GM19463 (cell line): ENCODE results near the gene KCNIP2.
"Not testable (repeated sequence)": the region's sequence is repeated elsewhere in the genome, so short reads cannot be mapped to it uniquely, and the experiment has no call there.

Experiments
- ATAC-seq: cut with Tn5 transposase; IDR thresholded peaks from one replicate; pipeline ENCODE4 v1.9.1; 2021; ENCODE audit warnings: mild to moderate bottlenecking, moderate library complexity; ENCODE audit not compliant: unreplicated experiment

KCNIP2 gene

DNA sequence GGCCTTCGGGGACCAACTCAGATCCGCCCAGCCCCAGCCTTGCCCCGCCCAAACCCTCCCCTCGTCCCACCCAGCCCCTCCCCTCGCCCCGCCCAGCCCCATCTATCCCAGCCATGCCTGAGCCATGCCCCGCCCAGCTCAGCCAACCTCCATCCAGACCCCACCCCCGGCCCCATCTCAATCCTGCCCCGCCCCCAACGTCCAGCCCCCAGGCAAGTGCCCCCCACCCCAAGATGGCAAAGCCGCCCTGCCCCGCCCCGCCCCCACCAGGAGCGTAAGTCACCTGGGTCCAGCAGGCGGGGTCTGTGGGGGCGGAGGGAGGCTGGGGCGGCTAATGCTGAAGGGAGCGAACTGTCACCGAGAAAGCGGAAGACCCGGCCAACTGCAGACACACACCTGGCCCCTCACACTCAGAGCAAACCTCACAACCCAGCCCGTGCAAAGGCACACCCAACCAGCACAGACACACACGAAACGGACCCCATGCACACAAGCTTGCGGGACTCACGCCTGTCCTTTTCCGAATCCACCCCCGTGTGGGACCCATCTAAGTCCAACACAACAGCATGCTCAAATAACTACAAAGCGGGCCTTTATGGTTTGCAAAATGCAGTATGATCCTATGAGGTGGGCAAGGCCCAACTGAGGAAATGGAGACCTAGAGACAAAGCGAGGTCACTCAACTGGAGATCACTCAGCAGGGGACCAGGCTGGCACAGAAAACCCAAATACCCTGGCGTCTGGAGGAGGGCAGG is 13.9 kb downstream of the KCNIP2 start:
- no peak for ATAC-seq

DNA sequence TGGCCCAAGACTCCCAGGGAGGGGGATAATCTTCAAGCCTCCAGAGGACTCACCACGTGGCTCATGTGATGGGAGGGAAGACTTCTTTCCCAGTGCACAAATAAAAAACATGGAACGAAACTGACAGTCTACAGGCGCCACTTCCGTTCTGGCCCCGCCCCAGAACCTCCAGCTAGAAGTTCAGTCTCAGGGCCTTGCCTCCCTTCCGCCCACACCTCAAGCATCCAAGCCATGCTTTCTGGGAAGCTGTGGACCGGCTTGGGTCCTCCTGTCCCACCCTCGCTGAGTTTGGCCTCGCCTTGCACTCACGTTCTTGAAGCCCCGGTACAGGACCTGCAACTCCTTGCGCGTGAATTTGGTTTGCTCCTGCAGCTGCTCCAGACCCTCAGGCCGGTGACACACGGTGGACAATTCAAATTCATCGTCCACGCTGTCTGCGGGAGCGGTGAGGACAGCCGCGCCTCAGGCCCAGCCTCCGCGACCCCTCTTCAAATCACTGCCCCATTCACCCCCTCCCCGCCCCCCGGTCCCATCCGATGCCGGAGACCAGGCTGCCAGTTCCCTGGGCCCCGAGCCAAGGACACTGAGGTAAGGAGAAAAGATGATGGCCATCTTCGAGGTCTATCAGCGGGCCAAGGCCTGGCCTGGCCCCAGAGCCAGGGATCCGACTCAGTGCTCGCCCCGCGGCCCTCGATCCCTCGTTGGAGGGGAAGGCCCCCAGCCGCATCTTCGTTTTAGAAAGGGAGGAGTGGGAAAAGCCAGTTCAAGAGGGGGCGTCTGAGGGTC is 14.6 kb downstream of the KCNIP2 start:
- no peak for ATAC-seq

GRCh38 chr10:101827919-101828600 is 15.5 kb downstream of the KCNIP2 start:
- no peak for ATAC-seq

DNA sequence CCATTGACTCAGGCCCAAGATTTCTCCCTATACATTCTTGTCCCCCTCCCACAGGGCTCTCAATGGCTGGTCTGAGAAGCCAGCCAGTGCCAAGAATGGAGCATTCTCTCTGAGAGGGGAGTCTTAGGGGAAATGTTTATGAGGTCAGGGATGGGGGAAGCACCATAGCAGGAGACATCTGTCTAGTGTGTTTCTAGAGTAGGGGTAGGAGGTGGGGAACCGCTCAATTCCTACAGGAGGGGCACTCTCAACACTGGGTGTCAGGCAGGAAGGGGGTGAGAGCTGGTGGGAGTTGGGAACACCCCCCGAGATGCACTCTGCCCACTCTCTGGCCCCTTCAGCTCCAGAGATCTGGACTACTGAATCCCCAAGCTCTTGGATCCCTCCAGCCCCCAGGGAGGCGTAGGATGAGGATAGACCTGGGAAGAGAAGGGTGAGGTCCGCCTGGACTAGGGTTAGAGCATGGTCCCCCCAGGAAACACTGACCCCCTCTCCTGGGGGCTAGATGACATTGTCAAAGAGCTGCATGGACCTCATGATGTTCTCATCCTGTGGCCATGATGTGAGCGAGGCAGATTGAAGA is 16.7 kb downstream of the KCNIP2 start:
- ATAC-seq = no peak

GRCh38 chr10:101824736-101825135 is 18.9 kb downstream of the KCNIP2 start:
- no peak for ATAC-seq

GRCh38 chr10:101818872-101819633 is 24.5 kb downstream of the KCNIP2 start:
- ATAC-seq = peak; percentile 17

DNA sequence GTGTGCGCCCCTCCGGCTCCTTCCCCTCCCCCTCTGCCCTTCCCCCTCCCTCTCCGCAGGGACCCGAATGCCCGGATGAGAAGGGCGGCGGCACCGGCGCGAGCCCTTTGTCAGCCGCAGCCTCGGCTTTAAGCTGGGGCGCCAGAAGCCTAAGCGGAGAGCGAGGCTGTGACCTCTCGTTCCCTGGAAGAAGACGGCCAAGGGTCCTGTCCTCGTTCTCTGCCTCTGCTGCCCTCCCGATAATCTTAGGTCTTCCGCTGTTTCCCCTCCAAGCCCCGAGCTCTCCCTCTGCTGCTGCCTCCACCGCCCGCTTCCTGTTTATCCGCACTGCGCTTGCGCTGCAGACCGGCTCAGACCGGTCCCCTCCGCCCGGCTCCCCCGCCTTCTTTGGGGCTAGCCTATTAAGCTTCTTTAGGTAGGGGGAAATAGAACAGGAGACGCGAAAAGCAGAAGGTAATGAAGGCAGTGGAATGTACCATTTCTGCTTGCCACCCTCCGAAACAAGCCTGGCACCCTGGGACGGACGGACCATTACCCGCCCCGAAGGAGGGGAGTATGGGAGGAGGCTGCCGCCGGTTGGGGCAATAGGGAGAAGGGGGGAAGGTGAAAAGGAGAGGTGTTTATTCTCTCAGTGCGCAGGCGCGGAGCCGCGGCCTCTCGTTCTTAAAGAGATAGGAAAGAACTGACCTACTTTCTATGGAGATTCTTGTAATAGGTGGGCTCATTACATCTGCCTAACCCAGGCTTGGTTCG is 25.3 kb downstream of the KCNIP2 start, which contains the start of gene OGA:
Gene OGA (minus strand): TSS at position 326 of the 753 bp plus-strand sequence. CDS start 422 bp downstream, outside the sequence.
- ATAC-seq = peak; percentile 79

DNA sequence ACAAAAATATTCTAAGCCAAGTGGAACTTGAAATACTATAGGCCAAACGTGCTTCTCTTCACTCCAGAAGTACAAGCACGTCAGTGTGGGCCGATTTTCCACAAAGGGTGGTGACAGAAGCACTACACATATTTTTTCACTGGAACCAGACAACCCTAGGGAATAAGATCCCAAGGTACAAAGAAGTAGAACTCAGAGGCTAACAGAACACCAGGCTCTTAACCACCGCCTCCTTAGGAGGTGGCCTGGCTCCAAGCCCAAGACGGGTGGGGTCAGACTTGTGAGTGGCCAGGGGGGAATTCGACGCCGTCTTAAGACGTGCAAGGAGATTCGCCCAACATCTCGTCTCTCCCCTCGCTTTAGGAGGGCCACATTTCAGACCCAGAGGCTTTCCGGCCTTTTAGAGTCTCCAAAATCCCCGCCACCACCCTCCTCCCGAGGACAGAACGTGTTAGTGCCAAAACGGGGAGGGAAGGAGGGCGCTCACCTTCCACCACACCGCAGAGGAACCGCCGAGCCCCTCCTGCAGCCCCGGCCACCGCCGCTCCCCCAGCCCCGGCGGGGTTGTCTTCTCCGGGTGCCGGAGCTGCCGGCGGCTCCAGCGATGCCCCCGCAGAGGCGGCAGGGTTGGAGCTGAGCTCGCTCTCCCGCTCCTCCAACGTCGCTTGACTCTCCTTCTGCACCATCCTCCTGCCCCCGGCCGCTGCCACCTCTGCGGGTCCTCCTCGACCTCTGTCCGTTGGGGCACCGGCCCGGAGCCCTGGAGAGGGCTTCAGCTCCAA is 26.1 kb downstream of the KCNIP2 start:
- ATAC-seq = no peak

DNA sequence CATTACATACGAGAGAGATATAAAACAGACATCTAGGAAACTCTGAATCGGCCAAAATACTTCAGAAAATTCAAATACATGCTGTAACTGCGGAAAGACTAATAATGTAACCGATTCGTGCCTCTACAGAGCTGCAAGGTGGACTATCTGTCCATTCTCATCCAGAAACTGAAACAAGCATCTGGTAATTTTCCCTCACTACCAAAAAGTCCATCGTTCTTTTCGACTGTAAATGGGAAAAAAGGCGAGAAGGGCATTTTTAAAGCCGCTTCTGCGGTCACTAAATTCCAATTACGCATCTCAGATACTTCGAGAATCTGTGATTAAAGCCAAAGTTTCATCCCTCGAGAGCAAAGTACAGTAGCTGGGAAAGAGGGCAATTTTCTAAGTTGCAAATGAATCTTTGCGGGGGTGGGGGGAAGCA is 26.7 kb downstream of the KCNIP2 start:
- ATAC-seq = no peak

GRCh38 chr10:101816376-101816775 is 27.2 kb downstream of the KCNIP2 start:
- ATAC-seq = no peak

- no peak for ATAC-seq
These were observed 29.0 kb downstream of the KCNIP2 start for GRCh38 chr10:101814466-101815071.

- no peak for ATAC-seq
These were observed 31.0 kb downstream of the KCNIP2 start for GRCh38 chr10:101812606-101813005.

DNA sequence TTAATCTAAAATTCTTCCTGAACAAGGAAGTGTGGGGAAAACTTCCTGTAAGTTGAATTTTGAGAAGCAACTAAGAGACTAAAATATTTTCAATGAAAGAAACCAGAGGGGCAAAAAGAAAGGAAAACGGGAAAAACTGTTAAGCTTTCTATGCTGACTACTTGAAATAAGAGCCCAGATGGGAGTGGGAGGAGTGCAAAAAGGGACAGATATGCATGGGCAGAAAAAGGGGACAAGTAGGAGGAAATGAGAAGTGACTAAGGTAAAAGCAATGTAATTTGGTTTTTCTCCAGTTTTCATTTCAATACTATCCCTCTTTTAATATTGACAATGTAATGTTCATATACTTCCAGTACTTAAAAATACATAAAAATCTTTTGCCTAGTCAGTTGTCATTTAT is 36.4 kb downstream of the KCNIP2 start:
- ATAC-seq = no peak

DNA sequence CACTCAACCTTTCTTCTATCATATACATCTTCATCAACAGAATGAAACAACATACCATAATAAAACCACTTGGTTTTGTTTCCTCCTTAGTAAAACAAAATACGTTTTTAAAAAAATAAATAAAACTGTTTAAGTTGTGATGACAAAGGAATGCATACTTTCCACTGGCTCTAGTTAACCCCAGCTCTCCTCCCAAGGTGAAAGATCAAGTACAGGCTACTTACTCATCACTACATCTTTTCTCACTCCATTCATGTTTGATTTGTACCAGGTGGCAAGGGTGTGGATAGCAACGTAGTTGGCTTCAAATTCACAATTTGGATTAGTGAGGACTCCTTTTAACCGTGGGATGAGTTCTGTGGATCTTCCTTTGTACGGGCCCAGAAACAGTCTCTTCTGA is 40.1 kb downstream of the KCNIP2 start:
- ATAC-seq = no peak

DNA sequence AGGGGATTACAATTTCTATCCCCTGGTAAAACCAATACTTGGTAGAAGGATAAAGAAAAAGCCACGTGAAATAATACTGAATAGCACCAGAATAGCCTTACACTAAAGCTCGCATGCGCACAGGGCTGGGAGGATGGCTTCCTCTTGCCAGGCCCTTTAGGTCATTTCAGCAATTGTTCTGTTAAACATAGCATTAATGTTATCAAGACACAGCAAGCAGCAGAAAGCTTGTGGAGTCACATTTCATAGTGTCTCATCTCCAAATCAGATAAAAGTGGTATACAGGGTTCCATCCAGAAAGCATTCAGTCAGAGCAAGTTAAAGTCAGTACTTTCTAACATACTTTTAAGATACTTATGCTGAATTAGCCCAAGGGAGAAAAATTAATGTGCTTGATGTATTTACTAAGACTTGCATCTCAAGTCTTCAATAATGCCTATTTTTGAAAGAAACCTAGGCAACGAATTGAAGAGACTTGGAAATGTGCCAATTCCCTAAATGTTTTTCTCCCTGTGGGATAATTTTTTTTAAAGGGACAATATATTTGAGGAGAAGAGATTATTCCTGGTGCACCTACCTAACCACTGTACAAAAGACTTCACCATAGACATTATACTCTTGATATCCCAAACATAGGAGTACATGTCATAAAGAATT is 46.1 kb downstream of the KCNIP2 start:
- no peak for ATAC-seq

DNA sequence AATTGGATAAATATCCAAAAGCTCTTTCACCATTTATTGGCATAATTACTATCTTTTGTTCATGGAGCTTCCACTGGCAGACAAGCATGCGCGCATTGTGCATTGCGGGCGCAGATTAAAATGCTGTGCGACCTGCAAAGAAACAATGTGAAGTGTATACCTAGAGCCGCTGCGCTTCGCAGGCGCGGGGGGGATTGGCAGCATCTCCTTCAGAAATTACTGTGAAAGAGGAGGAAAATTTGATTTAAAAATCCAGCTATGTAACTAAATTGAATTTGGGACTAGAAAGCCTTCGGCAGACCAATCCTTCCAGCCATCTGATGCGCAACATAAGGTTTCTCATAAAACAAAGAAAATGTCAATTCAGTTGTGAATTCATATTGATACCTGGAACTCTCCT is 50.1 kb downstream of the KCNIP2 start:
- no peak for ATAC-seq

DNA sequence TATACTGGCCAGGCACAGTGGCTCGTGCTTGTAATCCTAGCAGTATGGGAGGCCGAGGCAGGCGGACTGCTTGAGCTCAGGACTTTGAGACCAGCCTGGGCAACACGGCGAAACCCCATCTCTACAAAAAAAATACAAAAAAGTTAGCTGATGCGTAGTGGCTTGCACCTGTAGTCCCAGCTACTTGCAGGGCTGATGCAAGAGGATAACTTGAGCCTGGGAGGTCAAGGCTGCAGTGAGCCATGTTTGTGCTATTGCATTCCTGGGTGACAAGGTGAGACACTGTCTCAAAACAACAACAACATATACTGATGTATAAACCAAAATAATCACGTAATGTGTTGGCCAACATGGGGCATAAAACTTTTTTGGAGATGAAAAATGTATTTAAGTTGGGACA is 53.9 kb downstream of the KCNIP2 start:
- no peak for ATAC-seq

GRCh38 chr10:101789231-101789630 is 54.4 kb downstream of the KCNIP2 start:
- ATAC-seq = not testable (repeated sequence)
